Large intestine (tissue), 3 donors: ENCODE results near the gene FGF18. TPM values are rescaled to one million over a fixed set of nuclear protein-coding genes. Genes with fewer than 3 reads are reported as not detected.
"Not testable (repeated sequence)": the region's sequence is repeated elsewhere in the genome, so short reads cannot be mapped to it uniquely, and the experiment has no call there.

ENCODE experiments used
- DNase-seq, 2 donors: peaks; one replicate each; pipeline versions ENCODE4 v3.0.0 to v3.0.0-alpha.2; 2013
- H3K27ac ChIP-seq: one replicate; pipeline ENCODE4 v1.5.1; 2013; ENCODE audit warnings: low read length
- H3K27me3 ChIP-seq: 2 replicates; pipeline ENCODE4 v1.6.1; 2013; ENCODE audit warnings: low read length; ENCODE audit not compliant: control insufficient read depth, insufficient read depth
- H3K36me3 ChIP-seq: 2 replicates; pipeline ENCODE4 v1.6.1; 2013; ENCODE audit warnings: low read length; ENCODE audit not compliant: control insufficient read depth, insufficient read depth
- H3K4me1 ChIP-seq: one replicate; pipeline ENCODE4 v1.6.1; 2013; ENCODE audit warnings: low read length; ENCODE audit not compliant: control insufficient read depth, insufficient read depth
- H3K4me3 ChIP-seq: one replicate; pipeline ENCODE4 v1.5.1; 2013; ENCODE audit warnings: low read length
- H3K9me3 ChIP-seq: one replicate; pipeline ENCODE4 v1.6.1; 2013; ENCODE audit warnings: mild to moderate bottlenecking, low read depth, low read length, moderate library complexity; ENCODE audit not compliant: control insufficient read depth
- WGBS: methylation state at CpG from one replicate; pipeline ENCODE4 v1.1.5; 2013; ENCODE audit warnings: low lambda C conversion rate; ENCODE audit not compliant: insufficient coverage; 5-methylcytosine and 5-hydroxymethylcytosine counted together
- polyA plus RNA-seq: library from polyadenylated mRNA; unstranded; fragments of 120-200 nt; gene quantifications from one replicate; pipeline ENCODE4 v1.2.1, GENCODE V29; 2013

The FGF18 gene
- polyA plus RNA-seq, 1 donor: 1.4 TPM

- WGBS: no CpG with 5 or more reads among the region's 56 CpGs
- peak; percentile 75 to 84 for DNase-seq
- Histone ChIP-seq H3K9me3 (peaks cover 2% of the 10 kb centered on the region), H3K36me3 (peaks cover 18% of the 10 kb centered on the region), H3K4me1 (no peaks in the 10 kb centered on the region), H3K27me3 (no peaks in the 10 kb centered on the region), H3K4me3 (peak overlapping the region; percentile 72), H3K27ac (peak overlapping the region; percentile 84)
These were observed 31.3 kb upstream of the FGF18 start for GRCh38 chr5:171387970-171388815.

- peaks cover 22% of the 10 kb centered on the region for H3K36me3 ChIP-seq
- peak overlapping the region; percentile 72 for H3K4me3 ChIP-seq
- no peaks in the 10 kb centered on the region for H3K27me3 ChIP-seq
- peaks cover 2% of the 10 kb centered on the region for H3K9me3 ChIP-seq
- DNase-seq: no peak
- WGBS: 0% methylated on average over 4 of the region's 14 CpGs
- H3K27ac ChIP-seq: peak overlapping the region; percentile 84
- H3K4me1 ChIP-seq: no peaks in the 10 kb centered on the region
These were observed 30.7 kb upstream of the FGF18 start for GRCh38 chr5:171388816-171389168.

- H3K4me1 ChIP-seq: no peaks in the 10 kb centered on the region
- no peak for DNase-seq
- no peaks in the 10 kb centered on the region for H3K27me3 ChIP-seq
- peaks cover 2% of the 10 kb centered on the region for H3K9me3 ChIP-seq
- no peak overlapping the region for H3K27ac ChIP-seq
- H3K4me3 ChIP-seq: no peak overlapping the region
- no CpG with 5 or more reads among the region's 8 CpGs for WGBS
- H3K36me3 ChIP-seq: peaks cover 45% of the 10 kb centered on the region
These were observed 28.4 kb upstream of the FGF18 start for GRCh38 chr5:171390883-171391677.

- Histone ChIP-seq H3K36me3 (peaks cover 55% of the 10 kb centered on the region), H3K4me1 (no peaks in the 10 kb centered on the region), H3K9me3 (peaks cover 2% of the 10 kb centered on the region), H3K27me3 (no peaks in the 10 kb centered on the region), H3K4me3 (no peak overlapping the region), H3K27ac (no peak overlapping the region)
- no CpG with 5 or more reads among the region's 14 CpGs for WGBS
- DNase-seq: no peak
These were observed 27.4 kb upstream of the FGF18 start for GRCh38 chr5:171391996-171392577.

GRCh38 chr5:171392585-171393159 is 26.8 kb upstream of the FGF18 start:
- Histone ChIP-seq H3K36me3 (peaks cover 61% of the 10 kb centered on the region), H3K4me3 (no peak overlapping the region), H3K27ac (no peak overlapping the region), H3K9me3 (peaks cover 2% of the 10 kb centered on the region), H3K4me1 (no peaks in the 10 kb centered on the region), H3K27me3 (no peaks in the 10 kb centered on the region)
- WGBS: 93% methylated on average over 3 of the region's 4 CpGs
- DNase-seq: no peak

- Histone ChIP-seq H3K4me1 (no peaks in the 10 kb centered on the region), H3K4me3 (no peak overlapping the region), H3K27ac (no peak overlapping the region), H3K27me3 (no peaks in the 10 kb centered on the region), H3K36me3 (peaks cover 84% of the 10 kb centered on the region), H3K9me3 (no peaks in the 10 kb centered on the region)
- WGBS: 100% methylated on average over 2 of the region's 7 CpGs
- no peak for DNase-seq
These were observed 24.4 kb upstream of the FGF18 start for GRCh38 chr5:171395042-171395441.

GRCh38 chr5:171396583-171396982 is 22.9 kb upstream of the FGF18 start:
- not testable (repeated sequence) for DNase-seq, H3K4me3 ChIP-seq, H3K9me3 ChIP-seq, H3K4me1 ChIP-seq, H3K27me3 ChIP-seq, H3K27ac ChIP-seq
- H3K36me3 ChIP-seq: peaks cover 95% of the 10 kb centered on the region
- WGBS: no CpG with 5 or more reads among the region's 11 CpGs

- Histone ChIP-seq H3K4me1 (no peaks in the 10 kb centered on the region), H3K4me3 (no peak overlapping the region), H3K27ac (no peak overlapping the region), H3K9me3 (no peaks in the 10 kb centered on the region), H3K36me3 (peaks cover 93% of the 10 kb centered on the region), H3K27me3 (no peaks in the 10 kb centered on the region)
- no CpG with 5 or more reads among the region's 2 CpGs for WGBS
- no peak for DNase-seq
These were observed 22.3 kb upstream of the FGF18 start for GRCh38 chr5:171397190-171397589.

GRCh38 chr5:171397599-171397998 is 21.8 kb upstream of the FGF18 start:
- no peaks in the 10 kb centered on the region for H3K4me1 ChIP-seq
- H3K27me3 ChIP-seq: no peaks in the 10 kb centered on the region
- no peak overlapping the region for H3K4me3 ChIP-seq
- WGBS: no CpG with 5 or more reads among the region's 4 CpGs
- H3K36me3 ChIP-seq: peaks cover 89% of the 10 kb centered on the region
- no peaks in the 10 kb centered on the region for H3K9me3 ChIP-seq
- no peak overlapping the region for H3K27ac ChIP-seq
- no peak for DNase-seq

GRCh38 chr5:171398660-171399059 is 20.8 kb upstream of the FGF18 start:
- H3K4me3 ChIP-seq, DNase-seq, H3K4me1 ChIP-seq, H3K27me3 ChIP-seq, H3K9me3 ChIP-seq, H3K27ac ChIP-seq: not testable (repeated sequence)
- H3K36me3 ChIP-seq: peaks cover 81% of the 10 kb centered on the region
- no CpG with 5 or more reads among the region's 9 CpGs for WGBS
